Right hindlimb (tissue), 1 donor: ENCODE measurements around the gene WNT2.
"Not testable (repeated sequence)": the region's sequence is repeated elsewhere in the genome, so short reads cannot be mapped to it uniquely, and the experiment has no call there.

Experiments used
- DNase-seq: peaks from one replicate; pipeline ENCODE4 v3.0.0-alpha.2; 2018

WNT2 gene

DNA sequence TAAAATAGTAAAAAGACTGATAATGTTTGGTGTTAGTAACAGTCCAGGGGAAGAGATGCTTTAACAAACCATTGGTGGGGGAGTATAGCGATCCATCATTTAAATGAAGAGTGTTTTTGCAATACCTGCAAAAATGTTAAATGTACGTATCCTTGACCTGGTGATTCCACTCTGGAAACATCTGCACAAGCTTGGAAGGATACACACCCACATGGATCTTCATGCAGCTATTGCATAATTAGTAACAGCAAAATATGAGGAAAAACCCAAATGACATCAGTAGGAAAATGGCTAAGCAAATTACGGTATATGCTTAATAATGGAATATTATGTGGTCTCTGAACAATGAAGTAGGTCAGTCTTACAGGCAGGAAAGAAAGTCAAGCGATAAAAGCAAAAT lies 20.5 kb downstream of the WNT2 start:
- no peak for DNase-seq

DNA sequence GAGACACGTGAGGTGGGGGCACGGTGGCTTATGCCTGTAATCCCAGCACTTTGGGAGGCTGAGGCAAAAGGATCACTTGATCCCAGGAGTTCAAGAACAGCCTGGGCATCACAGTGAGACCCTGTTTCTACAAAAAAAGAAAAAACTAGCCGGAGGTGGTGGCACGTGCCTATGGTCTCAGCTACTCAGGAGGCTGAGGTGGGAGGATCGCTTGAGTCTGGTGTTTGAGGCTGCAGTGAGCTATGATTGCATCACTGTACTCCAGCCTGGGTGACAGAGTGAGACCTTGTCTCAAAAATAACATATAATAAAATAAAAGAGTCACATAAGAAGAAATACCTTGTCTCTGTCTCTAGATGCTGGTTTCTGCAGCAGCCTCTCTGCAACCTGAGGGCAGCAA lies 22.4 kb downstream of the WNT2 start:
- DNase-seq: not testable (repeated sequence)

DNA sequence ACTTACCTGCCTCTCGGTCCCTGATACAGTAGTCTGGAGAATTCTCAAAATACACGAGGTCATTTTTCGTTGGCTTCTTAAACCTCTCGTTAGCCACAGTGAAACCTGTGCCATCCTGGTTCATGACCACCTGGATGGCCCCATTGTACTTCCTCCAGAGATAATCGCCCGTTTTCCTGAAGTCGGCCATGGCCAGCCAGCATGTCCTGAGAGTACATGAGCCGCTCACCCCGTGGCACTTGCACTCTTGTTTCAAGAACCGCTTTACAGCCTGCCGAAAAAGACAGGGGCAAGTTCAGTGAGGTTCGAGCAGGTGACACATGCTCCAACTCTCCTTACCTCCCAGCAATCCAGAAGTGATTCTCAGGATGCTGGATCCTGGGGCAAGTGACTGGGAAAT lies 25.3 kb downstream of the WNT2 start:
- no peak for DNase-seq

DNA sequence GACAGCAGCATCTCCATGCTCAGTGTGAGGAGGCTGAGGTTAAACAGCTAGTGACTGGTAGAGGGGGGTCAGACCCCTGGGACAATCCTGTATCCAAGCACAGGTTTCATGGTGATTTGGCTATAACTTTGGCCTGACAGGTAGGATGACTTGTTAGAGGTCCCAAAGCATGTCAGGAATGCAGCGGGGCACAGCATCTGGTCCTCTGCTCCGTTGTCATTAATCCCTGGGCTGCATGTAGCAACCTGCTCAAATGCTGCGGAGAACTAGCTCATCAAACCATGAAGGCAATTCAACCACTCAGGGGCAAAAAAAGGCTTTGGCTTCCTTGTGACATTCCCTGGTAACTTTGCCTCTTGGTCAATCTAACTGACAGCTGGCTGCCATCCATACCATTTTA lies 26.8 kb downstream of the WNT2 start:
- DNase-seq: no peak

DNA sequence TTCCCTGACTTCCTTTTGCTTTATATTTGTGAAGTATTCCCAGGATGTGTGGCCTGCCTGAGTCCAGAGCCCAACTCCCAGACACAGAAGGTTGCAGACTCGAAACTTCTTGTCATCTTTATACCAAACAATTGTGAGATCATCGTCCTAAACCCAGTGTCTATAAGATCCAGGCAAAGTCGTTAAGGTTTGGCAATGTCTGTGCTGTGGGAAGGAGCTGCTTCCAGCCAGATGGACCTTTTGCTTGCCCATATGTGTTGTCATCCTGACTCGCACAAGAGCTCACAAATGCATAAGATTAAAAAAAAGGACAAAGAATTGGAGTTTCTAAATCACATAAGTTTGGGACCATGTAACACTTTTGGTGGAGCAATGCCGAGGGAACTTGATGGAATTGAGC lies 37.0 kb downstream of the WNT2 start:
- DNase-seq: no peak

DNA sequence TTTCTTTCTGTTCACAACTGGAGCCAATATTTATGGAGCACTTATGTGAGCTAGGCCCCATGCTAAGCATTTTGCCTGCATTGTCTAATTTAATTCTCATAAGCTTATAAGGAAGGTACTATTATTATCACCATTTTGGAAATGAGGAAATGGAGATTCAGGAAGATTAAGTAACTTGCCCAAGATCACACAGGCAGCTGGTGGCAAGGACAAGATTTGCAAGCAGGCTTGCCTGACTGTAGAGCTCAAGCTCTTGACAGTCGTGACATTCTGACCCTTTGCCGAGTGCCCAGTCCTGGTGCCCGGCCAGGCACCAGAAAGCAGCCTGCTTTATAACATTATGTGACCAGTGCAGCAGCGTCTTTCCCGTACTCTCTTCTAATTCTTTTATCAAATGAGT lies 38.2 kb downstream of the WNT2 start:
- no peak for DNase-seq

DNA sequence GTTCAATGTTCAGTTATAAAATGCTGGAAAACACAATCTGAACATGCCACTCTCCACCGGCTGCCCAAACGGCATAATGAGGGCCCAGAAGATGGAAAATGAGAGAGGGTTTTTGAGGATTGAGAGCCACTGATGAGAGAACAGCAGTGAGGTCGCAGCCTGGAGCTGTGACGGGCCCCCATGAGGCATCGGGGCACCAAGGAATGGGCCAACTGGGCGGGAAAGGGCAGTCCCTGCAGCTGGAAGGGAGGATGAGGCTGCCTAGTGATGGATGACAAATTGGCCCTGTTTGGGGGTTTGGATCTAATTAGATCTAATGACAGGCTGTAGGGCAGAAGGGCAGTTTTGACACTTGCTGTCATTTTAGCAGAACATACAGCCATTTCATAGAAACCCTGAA lies 39.1 kb downstream of the WNT2 start:
- DNase-seq: no peak

DNA sequence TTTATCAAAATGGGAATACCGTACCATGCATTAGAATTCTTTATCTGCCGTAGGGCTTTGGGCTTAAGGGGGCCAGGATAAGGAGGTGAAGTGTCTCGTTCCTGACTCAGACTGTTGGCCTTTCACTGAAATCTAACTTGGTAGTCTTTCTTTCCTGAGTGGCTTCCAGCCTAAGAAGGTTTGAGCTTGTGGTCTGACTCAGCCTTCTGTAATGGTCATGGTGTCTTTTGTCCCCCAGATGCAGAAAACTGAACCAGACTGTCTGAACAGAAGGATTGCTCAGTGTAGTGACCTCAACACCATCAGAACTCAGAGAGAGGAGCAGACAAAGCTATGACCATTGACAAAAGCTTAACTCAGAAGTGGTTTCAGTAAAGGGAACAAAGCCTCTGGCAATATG lies 39.5 kb downstream of the WNT2 start:
- DNase-seq: no peak

DNA sequence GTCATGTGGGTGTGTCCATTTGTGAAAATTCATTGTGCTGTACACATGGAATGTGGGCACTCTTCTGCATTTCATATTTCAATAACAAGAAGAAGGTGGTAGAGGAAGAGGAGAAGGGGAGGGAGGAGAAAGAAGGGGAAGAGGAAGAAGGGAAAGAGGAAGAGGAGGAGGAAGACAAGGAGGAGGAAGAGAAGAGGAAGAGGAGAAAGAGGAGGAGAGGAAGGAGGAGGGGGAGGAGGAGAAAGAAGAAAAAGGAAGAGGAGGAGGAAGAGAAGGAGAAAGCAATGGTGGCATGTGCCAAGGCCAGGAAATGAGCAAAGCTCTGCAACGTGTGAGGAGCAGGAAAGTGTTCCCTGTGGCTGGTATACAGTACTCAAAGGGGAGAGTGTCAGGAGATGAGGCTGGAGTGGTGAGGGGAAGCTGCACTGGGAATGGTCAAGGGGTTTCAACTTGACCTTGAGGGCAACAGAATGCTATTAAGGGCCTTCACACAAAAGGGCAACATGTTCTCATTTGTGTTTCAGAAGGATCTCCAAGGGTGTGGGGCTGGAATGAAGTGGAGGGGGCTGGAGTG lies 40.5 kb downstream of the WNT2 start:
- no peak for DNase-seq

DNA sequence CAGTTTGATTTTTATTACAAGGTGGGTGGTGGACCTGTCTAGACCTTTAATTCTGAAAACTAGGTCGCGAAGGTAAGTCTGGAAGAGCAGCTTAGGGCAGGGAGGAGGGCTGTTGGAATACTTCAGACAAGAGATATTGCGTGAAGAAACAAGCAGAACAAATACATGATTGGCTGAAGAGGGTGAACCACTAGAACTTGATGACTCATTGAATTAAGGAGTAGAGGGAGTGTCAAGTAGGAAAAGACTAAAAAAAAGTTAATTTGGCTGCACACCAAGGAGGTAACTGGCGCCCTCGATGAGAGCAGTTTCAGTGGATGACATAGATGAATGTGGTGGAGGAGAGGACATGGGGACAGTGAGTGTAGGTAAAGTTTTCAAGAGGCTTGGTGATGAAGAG lies 41.3 kb downstream of the WNT2 start:
- no peak for DNase-seq

DNA sequence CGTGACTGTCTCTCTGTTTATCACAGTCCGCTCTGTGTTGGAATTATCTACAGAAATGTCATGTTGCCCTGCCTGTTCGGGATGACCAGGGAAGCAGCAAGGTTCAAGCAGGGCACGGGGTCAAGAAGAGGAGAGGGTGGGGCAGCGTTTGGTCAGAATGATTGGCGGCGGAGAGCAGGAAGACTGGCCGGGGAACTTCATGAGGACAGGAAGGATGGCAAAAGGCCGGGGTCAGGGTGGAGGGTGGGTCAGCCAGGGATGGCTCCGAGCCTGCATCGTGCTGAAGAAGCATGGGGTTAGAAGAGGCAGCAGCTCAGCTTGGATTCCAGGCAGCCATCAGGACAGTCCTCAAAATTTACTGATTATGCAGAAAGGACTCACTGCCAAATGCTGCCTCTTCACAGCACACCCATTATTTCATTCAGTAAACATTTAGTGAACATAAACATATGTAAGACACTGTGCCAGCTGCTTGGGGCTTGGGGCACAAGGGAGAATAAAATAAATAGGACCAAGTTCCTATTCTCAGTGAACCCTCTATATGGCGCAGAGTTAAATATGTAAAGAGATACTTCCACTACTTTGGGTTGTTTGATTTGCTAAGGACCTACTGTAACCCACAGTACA lies 42.8 kb downstream of the WNT2 start:
- no peak for DNase-seq

DNA sequence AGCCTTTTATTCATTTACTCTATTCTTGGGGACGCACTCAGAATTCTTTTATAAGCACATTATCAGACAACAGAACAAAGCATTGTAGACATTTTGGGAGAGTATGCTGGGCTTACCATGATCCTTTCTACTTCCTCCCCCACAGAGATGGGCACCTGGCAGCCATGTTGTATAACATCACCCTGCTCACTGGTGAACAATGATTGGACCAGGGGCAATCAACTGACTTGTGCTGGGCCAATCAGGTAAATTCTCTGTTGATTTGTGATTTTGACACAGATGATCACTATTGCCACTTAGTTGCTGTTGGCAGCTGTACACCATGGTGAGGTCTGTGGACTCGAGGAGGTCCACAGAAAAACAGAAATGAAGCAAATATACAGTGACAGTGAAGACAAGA lies 43.7 kb downstream of the WNT2 start:
- no peak for DNase-seq

DNA sequence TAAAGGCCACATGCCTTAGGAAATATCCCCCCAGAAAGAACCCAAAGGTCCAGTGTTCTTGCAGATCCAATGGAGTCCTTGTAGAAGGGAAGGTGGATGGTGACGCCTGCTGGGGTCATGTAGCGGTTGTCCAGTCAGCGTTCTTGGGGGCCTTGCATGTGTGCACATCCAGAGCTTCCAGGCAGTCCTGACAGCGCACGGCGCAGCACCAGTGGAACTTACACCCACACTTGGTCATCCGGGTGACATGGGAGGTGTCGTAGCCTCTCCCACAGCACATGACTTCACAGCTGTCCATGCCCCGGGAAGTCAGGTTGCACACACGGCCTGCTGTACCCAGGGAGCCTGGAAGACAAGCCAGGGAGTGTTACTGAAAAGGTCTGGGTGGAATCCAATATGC lies 44.8 kb downstream of the WNT2 start:
- no peak for DNase-seq

DNA sequence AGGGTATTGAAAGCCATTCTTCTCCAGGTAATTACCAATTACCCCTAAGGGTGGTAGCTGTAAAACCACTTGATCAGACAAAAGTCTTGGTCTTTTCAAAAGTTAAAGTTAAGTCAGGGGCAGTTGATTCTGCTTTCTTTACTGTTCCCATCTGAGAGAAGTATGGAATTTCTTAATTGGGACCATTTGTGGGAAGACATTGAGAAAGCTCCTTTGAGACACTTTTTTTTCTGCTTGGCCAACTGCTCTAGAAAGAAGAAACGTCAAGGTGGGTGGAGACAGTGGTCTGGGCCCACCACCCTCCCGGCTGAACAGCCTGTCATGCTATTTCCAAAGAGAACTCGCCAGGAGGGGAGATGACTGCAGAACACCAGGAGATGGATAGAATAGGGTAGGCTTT lies 45.3 kb downstream of the WNT2 start:
- DNase-seq: no peak

DNA sequence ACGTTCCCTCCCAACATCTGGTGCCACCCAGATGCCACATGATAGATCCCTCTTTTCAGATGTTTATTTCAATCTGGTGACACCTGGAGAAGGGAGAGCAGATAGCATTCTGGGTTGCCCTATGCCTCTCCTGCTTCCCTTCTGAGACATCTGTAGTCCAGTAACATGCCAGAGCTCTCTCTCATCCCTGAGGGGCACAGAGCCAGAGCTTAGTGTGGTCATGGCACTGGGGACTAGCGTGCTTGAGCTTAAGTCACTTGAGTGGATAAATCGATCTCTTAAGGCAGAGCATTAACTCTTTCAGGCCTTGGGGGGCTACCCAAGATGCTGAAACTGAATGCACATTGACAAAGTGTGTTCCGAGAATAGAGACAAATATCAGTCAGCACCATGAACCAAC lies 47.9 kb downstream of the WNT2 start:
- DNase-seq: no peak

DNA sequence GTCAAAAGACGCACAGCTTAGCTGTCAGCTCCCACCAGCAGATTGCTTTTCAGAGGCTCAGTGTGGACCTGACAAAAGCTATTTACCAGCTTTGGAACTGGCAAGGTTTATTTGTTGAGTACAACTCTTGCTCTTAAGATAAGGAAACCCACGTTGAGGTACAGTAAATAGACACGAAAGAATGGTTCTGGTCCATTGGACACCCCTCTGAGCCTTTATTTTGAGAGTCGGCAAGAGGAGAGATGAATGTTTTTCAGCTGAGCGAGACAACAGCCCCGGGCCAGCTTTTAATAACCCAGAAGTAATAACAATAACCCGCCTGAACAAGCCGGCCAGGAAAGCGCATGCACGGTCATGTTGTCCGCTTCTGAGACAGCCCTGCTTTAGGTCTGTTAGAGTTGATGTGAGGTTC lies 49.0 kb downstream of the WNT2 start:
- no peak for DNase-seq

DNA sequence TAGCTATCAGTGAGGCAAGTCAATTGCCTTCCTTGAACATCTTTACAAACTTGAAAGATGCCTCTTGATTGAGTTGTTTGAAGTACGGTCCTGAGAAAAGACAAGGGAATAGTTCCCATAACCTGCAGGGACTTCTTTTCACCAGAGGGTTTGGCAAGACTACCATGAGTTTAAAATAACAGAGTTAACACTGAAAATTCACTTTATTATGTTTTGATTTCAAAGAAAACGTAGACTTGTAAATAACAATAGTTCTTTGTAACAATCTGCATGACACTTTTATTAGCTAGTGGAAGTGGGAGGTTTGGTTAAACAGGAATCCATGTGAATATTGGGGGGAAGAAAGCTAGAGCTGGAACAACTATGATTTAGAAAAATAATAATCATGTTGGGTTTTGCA lies 49.5 kb downstream of the WNT2 start:
- no peak for DNase-seq

DNA sequence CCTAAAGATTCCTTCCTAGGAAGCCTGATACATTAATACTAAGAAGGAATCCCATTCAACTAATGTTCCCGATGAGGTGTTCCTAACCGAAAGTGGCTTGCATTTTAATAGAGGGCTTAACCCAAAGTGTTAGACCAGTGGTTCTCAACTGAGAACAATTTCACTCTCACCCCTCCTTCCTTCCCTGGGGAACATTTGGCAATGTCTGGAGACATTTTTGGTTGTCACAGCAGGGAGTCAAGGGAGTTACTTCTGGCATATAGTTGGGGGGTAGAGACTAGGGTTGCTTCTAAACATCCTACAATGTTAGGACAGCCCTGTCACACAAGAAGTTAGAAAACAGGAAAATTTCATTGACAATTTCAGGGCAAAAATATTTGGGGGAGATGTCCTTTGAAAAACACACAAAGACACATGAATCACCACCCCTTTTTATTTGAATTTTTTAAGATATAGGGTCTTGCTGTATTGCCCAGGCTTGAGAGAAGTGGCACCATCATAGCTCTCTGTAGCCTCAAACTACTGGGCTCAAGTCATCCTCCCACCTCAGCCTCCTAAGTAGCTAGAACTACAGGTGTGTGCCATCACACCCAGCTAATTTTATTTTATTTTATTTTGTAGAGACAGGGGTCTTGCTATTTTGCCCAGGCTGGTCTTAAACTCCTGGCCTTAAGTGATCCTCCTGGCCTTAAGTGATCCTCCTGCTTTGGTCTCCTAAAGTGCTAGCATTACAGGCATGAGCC lies 50.7 kb downstream of the WNT2 start:
- no peak for DNase-seq

DNA sequence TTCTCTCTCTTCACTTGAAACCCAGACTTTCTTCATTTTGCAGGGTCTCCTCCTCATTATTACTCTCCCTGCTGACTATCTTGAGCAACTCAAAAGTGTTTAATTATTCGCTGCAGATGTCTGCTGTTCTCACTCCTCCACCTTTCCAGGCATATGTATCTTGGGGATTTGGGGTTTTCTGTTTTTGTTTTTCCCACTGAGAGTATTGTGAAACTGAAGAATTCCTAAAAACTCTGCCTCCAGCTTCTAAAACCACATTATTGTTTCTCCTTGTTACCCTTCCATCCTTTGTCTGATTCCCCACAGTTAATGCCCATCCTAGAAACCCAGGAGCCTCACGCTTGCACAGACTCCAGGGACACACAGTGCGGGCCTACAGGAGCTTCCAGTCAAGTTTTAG lies 51.3 kb downstream of the WNT2 start:
- no peak for DNase-seq

DNA sequence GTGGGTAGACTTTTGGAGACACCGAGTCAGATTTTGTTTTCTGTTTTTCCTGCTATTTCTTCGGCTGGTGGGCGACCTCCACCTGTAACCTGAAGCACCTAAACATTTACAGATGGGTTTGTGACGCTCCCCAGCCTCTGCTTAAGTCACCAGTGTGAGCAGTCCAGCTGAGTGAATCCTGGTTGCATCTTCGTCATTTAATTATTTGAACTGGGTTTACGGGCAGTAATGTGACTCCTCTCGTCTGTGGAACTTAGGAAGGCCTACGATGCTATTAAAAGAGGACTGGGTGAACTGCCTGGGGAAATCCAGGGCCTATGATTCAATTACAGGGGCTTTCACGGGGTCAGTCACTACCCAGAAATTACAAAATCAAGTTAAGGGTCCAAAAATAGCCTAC lies 52.5 kb downstream of the WNT2 start:
- no peak for DNase-seq

DNA sequence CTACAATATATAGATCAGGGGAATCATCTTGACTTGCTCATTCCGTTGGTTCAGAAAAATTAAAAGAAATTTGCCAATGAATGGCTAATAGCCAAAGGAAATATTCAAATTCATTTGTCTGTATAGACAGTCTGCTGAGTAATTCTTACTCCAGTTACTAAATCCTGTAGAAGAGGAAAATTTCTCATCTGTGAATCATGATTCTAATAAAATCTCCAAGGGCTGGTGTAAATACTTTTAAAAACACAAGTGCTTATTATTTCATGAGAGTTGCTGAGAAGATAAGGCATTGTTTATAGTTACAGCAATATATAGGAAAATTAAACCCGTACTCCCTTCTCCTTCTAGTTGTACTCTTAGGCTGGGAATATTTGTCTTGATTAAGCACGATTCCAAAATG lies 53.0 kb downstream of the WNT2 start:
- DNase-seq: no peak

DNA sequence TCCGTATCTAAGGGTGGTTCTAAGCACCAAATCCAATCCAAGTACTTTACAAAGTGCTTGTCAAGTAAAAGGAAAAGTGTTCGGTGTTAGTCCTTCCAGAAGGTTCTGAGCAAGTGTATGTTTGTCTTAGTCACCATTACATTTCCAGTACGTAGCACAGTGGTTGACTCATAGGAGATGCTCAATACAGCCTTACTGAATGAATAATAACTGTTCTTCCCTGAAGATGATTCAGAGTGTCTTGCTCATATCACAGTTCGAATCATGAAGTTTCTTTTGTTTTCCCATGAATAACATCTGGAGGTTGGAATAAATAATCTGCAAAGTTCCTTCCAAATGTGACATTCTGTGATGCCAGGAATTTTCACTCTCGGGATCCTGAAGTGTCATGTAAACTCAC lies 53.4 kb downstream of the WNT2 start:
- DNase-seq: no peak

DNA sequence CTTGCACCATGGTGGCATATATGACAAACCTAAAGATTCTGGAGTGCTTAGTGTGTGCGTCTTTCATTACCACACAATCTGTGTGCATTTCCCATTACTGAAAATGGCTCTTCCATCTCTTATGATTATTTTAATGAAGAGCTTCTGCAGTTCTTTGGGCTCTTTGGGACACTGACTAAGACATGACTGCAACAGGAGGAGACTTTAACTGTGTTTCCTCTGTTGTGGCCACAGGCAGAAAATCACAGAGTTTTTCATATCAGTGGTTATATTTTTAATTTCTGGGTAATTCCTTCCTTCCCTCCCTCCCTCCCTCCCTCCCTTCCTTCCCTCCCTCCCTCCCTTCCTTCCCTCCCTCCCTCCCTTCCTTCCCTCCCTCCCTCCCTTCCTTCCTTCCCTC lies 58.1 kb downstream of the WNT2 start:
- DNase-seq: no peak

DNA sequence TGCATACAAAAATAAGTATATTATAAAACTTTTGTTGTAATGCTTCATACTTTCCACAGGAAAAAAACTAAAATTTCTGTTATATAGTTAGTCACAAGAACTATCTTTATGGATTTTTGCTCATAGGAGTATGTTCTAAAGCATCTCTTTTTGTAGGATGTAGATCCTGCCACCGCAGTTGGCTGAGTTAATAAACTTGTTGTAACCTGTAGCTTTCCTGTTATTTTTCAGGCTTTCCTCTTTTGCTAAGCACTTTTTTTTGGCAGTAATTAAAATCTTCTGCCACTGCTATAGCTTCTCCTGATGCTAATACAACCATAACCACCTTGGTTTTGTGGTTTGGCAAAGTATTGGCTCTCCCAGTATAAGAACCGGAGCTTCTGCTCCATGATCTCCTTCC lies 60.3 kb downstream of the WNT2 start:
- DNase-seq: no peak

DNA sequence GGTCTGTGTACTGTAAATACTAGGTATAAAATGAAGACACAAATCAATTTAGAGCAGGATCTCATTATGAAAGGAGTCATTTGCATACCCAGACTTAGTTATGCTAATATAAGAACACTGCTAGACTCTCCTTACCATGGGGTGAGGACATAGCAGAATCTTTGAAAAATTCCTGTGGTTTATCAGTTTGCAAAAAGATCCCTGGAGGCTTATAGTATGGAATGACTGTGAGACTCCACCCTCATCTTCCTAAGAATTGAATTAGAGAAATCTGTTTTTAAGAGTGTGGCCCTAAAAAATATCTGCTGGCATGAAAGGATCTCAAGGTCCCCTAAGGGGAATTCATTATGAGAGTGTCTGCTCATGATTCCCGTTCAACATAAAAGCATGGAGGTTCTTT lies 63.2 kb downstream of the WNT2 start:
- DNase-seq: no peak
